HuH-7 (cell line): Measurements from ENCODE around the gene NPHS1.
"Not testable (repeated sequence)": the region's sequence is repeated elsewhere in the genome, so short reads cannot be mapped to it uniquely, and the experiment has no call there.

Experiments
- DNase-seq: peaks from one replicate; pipeline ENCODE4 v3.0.0; 2011; ENCODE audit warnings: low spot score

The NPHS1 gene

DNA sequence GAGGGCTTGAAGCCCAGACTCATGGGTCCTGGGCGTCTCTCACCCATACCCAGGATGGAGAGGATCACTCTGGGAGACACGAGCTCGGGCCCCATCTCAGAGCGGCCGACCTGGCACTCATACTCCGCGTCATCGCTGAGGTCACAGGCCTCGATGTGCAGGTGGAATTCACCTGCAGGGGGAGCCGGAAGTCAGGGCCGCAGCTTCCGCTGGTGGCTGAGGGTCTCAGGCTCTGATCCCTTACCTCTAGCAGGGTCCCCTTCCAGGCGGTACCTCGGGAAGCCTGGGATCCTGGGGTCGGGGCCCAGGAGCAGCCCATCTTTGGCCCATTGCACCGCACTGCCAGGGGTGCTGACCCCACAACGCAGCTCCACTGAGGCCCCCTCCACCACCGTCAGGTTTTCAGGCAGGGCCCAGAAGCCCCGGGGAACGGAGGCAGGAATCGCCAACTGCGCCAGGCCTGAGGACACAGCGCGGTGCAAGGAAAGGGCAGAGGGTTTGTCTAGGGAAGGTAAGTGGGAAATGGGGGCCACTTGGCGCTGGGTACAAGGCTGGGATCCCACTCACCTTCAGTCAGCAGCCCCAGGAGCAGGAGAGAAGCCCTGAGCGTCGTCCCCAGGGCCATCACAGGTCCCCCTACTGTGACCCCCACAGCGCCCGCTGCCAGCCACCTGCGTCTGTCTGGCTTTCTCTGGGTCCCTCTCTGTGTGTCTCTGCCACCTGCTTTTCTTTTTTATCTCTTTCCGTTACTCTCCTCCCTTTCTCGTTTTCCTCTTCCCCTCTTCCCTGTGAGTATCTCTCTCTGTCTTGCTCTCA lies 883 bp downstream of the NPHS1 start:
- no peak for DNase-seq

DNA sequence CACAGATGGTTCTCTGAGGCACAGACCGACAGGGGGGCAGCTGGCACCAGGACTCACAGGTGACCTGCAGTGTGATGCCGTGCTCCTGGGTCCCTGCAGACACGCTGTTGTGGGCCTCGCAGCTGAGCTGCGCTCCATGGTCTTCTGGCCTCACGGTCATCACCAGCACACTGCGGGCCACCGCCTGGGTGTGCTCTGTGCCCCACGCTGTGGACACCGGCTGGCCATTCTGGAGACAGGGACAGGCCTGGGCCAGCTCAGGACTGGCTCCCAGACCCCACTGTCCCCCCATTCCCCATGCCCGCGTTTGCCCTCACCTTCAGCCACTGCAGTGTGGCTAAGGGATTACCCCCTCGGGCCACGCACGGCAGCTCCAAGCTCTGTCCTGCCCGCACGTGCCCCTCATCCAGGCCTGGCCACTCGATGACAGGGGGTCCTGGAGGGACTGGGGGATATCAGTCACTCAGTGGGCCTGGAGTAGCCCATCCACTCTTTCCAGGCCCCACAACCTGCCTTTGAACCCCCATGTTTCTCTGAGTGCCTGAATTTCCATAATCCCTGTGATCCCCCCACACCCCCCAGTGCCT lies 3.3 kb downstream of the NPHS1 start:
- no peak for DNase-seq

DNA sequence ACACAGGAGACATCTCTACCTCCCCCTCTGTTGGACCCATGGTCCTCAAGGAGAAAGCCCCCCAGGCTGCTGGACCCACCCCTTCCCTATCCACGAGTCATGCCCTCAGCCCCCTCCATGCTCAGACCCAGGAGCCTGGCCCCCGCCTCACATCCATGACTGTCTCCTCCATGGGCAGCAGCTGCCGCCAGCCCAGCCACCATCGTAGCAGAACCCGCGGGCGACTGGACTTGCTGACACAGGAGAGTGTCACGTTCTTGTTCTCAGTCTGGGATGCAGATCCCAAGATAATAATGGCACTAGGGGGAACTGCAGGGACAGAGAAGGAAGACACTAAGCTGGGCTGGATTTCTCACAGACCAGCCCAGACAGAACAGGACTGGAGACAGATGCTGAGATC lies 3.8 kb downstream of the NPHS1 start:
- no peak for DNase-seq

DNA sequence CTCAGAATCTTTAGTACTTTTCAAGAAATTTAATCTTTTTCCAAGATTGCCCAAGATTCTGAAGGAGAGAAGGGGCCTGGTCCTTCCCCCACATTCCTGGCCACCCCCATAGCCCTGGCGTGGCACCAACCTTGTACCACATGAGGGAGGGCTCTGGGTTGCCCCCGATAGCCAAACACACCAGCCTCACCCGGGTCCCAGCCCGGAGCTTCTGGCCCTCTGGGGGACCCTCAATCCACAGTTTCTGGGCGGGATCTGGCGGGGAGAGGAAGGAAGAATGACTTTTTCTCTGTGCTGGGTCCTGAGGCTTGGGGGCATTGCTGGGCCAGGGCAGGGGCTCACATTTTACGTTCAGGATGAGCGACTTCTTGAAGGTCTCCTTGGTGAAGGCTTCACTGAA lies 4.4 kb downstream of the NPHS1 start:
- no peak for DNase-seq

DNA sequence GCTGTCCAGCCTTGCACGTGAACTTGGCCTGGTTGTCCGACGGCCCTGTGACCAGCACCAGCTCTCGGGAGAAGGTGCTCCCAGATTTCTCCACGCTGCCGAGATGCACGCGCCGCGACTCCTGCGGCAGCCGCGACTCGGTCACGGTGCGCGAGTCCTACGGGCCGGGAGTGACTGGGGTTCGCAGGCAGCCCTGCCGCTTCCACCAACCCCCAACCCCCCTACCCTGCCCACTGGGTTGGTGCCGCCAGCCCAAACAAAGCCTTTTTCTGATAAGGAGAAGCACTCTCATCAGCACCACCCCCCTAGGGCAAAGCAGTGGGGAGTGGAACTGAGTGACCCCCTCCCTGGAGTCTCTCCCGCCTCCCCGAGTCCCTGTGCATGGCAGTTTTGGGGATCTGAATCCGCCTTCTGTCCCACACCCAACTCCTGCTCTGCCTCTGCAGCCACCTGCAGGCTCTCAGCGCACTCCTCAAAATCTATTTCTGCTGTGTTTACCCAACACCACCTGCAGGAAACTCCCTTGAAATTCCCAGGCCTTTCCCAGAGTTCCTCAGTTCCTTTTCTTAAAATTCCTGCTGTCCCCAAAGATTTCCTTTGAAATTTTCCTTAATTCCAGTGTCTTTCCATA lies 6.2 kb downstream of the NPHS1 start:
- DNase-seq = no peak

DNA sequence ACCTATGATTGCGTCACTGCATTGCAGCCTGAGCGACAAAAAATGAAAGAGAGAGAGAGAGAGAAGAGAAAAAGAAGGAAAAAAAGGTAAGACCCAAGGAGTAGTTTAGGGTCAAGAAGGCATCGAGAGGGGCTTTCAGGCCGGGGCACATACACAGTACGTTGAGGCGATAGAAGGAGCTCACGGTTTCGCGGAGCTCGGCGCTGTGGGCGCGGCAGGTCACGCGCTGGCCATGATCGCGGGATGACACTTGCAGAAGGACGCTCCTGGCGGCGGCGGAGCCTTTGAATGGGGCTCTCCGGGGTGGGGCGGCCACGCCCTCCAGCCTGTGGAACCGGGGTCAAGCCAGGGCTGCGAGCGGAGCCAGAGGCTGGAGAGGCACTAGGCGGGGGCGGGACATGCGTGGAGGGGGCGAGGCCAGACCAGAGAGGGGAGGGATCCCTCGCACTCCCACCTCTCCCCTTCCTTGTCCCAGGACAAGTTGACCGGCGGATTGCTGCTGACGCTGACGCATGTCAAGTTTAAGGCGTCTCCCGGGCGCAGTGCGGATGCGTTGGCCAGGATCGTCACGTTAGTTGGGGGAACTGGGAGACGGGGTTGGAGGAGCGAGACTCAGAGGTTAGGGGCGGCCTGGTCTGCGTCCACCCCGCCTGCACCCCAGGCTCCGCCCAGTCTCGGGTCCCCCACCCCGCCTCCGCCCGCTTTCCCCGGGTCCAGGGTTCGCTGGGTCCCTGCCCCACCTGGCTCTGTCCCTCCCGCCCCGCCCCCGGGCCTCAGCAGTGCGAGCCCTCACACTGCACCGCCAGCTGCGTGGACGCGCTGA lies 6.9 kb downstream of the NPHS1 start:
- peak; percentile 73 for DNase-seq

DNA sequence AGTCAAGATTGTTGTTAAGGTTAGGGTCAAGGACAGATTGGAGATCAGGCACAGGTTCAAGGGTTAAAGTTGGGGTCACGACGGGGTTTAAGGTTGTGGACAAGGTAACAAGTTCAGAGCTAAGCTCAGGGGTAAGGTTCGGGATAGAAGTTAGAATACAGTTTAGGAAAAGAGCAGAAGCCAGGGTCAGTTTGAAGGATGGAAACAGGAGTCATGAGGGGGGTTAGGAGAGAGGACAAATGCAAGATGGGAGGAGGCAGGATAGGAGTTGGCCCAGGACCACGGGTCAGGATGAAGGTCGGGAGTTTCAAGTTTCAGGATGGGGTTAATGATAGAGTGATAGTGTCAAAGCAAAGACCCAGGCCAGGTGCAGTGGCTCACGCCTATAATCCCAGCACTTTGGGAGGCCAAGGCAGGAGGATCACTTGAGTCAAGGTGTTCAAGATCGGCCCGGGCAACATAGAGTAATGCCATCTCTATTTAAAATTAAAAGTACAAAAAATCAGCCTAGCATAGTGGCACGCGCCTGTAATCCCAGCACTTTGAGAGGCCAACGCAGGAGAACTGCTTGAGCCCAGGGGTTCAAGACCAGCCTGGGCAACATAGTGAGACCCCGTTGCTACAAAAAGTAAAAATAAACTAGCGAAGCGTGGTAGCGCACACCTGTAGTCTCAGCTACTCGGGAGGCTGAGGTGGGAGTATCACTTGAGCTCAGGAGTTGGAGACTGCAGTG lies 7.7 kb downstream of the NPHS1 start:
- no peak for DNase-seq

DNA sequence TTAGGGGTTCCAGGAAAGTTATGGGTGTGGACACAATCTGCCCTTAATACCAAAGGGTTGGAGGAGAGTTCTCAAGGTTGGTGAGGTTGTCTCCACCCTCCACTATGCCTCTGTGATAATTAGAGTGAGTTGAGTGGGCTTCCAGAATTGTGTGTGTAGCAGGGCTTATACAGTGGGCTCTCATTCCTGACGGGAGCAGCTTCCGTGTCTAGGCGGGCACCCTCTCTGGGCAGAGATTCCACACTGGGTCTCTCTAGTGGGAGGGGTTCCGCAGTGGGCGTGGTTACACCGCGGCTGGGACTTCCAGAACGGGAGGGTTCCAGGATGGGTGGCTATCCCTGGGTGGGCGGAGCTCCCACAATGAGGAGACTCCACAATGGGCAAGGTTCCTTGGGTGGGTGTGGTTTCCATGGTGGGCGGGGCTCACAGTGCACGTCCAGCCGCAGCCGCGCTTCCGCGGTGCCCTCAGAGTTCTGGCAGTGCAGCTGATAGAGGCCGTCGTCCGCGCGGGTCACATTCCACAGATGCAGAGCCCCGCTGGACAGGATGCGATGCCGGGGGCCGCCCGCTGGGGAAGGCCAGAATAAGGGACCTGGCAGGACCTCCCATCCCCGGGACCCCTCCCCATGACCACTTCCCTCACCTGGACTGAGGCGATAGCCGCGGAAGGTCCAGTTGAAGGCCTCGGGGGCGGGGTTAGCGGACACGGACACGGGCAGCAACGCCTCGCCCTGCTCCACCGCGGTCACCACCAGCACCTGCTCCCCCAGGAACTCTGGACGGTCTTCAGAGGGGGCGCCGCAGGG lies 8.4 kb downstream of the NPHS1 start:
- no peak for DNase-seq

DNA sequence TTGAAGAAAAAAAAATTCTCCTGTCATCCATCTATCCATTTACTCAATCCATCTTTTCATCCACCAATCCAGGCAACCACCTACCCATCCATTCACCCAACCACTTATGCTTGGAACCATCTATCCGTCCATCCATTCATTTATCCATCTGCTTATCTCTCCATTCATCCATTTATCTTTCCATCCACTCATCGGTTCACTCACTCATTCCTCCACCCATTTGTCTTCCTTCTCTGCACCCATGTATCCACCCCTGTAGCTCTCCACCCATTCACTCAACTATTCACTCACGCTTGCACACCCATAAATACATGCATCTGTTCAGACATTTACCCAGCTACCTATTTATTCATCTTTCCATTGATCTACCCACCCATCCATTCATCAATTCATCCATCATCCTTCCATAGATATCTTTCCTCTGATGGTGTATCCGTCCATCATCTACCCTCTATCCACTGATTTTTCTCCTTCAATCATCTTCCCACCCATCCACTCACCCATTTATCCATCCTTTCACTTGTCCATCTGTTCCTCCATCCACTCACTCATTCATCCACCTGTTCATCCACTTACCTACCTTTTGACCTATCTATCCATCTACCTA lies 9.5 kb downstream of the NPHS1 start:
- DNase-seq = no peak

DNA sequence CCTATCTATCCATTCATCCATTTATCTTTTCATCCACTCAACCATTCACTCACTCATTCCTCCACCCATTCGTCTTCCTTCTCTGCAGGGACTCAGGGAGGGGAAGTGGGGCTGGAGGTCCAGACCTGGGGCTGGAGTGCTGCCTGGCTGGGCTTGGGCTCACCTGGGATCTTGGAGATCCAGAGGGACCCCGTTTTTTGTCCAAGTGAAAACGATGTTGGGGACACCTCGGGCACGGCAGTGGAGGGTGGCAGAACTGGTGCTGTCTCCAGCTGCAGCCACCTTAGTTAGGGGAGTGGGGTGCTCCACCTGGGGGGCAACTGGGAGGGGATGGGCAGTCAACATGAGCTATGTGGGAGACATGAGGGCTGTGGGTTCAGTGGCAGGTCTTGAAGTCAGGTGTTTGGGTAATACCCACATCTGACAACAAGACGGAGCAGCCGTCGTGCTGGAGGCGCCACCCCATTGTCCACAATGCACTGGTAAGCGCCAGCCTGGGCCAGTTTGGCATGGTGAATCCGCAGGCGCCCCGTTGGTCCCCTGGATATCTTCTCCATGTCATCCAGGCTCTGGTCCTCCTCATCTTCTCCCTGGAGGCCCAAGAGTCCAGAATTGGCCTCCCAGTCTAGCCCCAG lies 10.2 kb downstream of the NPHS1 start:
- no peak for DNase-seq

DNA sequence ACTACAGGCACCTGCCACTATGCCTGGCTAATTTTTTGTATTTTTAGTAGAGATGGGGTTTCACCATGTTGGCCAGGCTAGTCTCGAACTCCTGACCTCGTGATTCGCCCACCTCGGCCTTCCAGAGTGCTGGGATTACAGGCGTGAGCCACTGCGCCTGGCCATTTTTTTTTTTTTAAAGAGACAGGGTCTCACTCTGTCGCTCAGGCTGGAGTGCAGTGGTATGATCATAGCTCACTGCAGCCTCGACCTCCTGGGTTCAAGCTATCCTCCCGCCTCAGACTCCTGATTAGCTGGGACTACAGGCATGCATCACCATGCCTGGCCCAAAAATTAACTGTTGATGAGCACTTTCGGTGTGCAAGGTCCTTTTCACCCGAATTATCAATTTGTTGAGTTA lies 16.2 kb downstream of the NPHS1 start:
- not testable (repeated sequence) for DNase-seq

DNA sequence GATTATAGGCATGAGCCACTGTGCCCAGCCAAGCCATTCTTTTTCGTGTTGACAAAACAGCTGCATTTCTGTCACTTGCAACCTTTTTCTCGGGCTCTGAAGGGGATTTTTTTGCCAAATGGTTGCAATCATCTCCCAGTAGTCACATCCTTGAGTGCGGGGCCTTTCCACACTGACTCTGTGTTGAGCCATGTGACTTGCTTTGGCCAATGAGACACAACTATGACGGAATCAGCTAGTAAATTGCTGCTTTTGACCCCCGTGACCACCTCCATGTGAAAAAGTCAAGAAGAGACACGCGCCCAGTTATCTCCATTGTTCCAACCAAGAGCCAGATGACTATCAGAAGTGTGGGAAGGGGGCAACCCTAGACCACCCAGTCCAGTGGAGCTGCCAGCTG lies 18.3 kb downstream of the NPHS1 start:
- no peak for DNase-seq

DNA sequence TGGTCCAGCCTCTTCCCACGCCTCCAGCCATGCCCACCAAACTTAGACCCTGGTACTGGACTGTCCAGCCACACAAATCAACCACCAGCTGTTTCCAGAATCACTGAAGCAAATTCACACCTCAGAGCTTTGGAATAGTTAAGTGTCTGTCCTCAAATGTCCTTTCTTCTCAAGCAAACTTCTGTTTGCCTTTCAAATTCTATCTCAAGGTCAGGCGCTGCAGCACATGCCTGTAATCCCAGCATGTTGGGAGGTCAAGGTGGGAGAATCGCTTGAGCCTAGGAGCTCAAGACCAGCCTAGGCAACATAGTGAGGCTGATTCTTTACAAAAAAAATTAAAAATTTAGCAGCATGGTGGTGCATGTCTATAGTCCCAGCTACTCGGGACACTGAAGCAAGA lies 20.2 kb downstream of the NPHS1 start:
- DNase-seq = no peak

DNA sequence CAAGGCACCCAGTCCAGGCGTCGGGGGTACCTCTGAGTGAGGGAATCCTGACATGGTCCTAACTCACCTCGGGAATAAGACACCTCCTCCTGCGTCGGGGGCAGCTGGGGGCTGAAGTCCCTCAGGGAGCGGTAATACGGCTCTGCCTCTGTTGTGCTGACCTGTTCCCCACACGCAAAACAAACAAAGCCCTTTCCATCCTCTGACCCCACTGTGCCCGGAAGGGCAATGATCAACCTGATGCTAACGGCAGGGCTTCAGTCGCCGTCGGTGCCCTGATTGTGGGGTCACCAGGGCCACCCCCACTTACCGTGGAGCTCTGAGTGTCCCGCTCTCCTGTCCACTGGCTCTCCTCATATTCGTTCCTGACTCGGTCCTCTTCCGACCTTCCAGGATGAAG lies 21.3 kb downstream of the NPHS1 start:
- DNase-seq = no peak

DNA sequence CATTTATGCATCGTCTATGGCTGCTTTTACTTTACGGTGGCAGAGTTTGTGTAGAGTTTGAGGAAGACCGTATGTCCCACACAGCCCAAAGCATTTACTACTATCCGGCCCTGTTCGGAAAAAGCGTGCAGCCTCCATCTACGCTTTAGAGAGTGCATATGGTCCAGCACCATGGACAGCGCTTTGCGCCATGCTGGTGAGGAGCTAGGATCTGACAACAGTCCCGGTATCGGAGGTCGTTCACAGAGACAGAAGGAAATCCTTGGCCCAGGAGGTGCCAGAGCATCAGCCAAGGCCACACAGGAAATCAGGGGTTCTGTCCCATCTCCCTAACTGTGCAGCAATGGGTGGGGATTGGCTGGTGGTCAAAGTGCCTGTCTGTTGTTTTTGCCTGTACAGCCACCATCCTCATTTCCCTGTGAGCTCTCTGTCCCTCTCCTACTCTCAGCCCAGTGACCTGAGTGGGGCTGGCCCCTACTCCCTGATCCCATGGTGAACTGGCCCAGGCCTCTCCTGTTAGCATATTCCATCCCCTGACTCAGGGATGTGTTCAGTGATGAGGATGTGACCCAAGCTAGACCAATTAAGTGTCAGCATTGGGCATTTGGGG lies 23.5 kb downstream of the NPHS1 start:
- peak; percentile 84 for DNase-seq

DNA sequence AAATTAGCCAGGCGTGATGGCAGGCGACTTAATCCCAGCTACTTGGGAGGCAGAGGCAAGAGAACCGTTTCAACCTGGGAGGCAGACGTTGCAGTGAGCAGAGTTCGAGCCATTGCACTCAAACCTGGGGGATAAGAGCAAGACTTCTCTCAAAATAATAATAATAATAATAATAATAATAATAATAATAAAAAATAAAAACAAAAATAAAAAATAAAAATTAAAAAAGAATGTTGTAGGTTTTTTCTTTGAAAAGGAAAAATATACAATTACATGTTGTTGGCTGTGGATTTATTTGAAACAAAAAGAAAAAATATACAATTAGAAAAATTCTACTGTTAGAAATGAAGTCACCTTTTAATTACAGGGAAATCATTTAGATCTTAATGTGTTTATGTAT lies 28.2 kb downstream of the NPHS1 start:
- no peak for DNase-seq

DNA sequence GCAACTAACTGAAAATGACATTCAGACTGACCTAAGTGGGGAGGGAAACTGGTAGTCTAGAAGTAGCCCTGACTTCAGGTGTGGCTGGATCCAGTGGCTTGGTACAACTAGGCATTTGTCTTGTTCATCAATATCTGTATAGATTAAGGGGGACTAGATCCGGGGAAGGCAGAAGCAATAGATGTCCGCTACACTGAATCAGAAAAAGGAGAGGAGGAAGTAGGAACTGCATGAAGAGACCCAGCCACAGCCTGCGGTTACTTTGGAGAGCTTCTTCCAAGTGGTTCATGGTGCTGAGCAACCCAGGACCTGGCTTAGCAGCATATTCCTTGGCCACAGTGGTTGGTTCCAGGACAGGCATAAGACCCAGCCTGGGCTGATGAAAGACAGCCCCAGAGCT lies 29.7 kb downstream of the NPHS1 start:
- DNase-seq = no peak

DNA sequence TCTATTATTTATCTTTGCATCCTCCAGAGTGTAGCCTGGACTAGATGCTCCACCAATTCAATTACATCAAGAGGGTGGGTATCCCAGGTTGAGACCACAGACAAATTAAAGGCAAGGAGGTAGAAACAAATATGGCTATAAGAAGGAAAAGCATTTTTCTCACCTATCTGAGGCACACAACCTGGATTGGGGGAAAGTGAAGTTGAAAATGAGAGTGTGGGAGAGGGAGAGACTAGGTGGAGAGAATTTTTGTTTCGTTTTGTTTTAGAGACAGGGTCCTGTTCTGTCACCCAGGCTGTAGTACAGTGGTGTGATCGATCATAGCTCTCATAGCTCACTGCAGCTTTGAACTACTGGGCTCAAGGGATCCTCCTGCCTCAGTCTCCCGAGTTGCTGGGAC lies 33.9 kb downstream of the NPHS1 start:
- no peak for DNase-seq

DNA sequence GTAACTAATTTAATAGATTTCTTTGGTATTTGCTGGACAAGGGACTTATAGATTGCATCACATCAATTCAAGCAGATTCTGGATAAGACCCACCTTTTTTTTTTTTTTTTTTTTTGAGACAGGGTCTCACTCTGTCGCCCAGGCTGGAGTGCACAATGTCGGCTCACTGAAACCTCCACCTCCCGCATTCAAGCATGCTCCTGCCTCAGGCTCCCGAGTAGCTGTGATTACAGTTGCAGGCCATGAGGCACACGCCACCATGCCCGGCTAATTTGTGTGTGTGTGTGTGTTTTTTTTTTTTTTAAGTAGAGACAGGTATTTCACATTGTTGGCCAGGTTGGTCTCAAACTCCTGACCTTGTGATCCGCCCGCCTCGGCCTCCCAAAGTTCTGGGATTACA lies 35.5 kb downstream of the NPHS1 start:
- DNase-seq = no peak

DNA sequence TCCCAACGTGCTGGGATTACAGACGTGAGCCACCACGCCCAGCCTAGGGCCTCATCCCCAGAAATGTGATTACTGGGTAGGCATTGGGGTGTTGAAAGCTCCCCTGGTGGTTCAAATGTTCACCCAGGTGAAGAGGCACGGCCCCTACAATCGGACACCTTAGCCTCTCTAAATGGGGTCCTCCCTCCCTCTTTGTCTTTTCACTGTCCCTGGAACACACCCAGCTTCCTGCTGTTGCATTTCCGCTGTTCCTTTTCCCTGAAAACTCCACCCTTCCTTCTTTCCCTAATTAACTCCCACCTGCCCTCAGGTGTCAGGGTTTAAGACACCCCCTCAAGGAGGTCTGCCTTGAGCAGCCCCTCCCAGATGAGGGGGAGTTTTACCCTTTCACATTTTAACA lies 36.0 kb downstream of the NPHS1 start:
- no peak for DNase-seq
